Suppressor macrophage (primary cell): Measurements from ENCODE around the gene SLC25A14.

Source experiments
- DNase-seq, 4 experiments: peaks; one replicate each; pipeline ENCODE4 v3.0.0-alpha.2; 2020 to 2022

The SLC25A14 gene

DNA sequence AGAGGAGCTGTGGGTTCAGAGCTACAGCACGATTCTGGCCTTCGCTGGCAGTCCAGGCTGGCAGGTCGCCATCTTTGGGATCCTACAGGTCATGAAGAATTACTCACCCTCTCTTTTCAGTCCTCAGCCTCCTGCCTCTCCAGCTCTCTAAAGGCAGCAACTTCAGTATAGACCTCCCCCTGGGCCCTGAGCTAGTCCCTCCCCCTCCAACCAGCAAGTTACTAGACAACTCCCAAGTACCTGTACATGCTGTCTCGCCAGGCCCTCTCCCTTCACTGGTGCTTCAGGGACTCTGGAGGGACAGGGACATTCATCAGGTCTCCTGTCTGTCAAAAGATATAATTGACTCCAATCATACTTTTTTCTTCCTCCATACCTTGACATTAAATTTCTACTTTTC, 45.8 kb downstream of the SLC25A14 start, which contains the start of gene GPR119:
GPR119 (minus strand) TSS at position 155 of the 400 bp plus-strand sequence. CDS start 227 bp downstream, outside the sequence.
- DNase-seq = no peak

DNA sequence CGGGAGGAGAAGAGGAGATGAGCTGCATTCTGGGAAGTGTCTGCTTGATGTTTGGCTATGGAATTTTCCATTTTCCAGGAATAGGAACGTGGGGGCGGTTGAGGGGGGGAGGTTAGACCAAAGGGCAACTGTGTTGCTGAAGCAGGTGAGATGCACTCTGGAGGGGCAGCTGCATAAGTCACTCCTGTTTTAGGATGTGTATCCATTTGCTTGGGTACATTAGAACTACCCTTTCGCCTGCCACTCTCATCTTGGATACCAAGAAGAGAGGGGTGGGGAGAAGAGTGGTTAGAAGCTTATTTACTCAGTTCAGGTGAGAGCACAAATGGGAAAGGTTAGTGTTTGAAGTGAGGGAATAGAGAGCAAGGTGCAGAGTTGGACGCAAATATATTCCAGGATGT, 46.7 kb downstream of the SLC25A14 start:
- DNase-seq = no peak

DNA sequence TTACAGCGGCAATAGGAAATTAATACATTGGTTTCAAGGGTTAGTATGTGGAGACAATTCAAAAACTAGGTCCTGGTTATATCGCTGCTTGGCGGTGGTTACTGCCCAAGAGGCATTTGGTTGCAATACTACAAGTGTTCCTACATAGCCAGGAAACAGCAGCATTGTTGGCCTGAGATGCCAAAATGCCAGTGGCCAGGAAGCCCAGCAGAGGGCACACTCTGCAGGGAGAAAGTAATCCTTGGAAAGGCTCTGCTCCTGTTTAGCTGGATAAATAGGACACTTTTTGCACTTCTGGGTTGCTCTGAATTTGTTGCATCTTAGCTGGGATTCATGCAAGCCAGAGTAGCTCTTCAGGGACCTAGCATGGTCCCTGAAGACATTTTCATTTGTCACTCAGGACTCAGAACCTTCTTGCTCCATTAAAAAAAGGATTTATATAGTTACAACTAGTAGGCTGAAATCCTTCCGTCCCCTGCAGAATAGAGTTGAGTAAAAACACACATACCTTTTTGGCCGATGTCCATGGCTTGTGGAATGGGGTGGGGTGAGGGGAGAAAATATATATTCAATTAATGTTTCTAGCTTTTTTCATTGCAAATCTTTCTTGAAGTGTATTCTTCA, 53.8 kb downstream of the SLC25A14 start:
- peak; percentile 33 to 47 (median 42) for DNase-seq

DNA sequence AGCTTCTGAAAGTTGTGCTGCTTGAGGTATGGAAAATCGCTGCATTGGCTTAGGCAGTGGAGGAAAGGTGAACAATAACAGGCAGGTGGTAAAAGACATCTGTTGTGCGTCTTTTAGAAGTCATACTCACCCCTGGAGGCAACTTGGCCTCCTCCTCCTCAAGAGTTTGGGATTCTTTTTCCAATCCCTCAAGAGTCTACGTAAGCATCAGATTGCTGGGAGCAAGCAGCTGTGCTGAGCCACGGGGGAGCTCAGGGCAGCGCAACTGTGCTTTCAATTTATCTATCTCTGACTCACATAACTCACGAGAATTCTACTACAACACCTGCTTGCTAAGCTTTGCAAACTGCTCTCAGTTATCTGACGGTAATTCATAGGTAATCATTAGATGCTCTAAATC, 55.6 kb downstream of the SLC25A14 start:
- DNase-seq = no peak

- peak; percentile 87 to 92 (median 90) for DNase-seq
Observed at GRCh38 chrX:130401415-130402207, 61.9 kb downstream of the SLC25A14 start, which contains the start of gene RBMX2. Gene RBMX2 (plus strand): TSS chrX:130401987. CDS start chrX:130402033, 46 bp downstream.

DNA sequence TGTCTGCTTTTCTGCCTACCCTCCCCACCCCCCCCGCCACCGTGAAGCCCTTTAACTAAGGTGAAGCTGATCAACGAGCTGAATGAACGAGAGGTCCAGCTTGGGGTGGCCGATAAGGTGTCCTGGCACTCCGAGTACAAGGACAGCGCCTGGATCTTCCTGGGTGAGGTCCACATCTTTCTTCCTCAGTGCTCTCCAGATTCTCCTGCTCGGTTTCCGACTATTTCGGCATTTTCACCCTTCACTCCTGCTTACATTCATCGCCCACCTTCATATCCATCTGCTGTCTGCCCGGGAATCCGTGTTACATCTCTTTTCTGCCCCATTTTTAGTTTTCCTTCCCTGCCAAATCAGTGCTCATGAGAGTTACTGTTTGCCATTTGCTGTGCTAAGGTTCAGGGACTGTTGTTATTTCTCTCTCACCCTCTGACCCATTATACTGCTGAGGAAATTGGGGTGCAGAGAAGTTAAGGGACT, 62.5 kb downstream of the SLC25A14 start:
- peak in 2 of 4 experiments; percentile 1 to 2 for DNase-seq

GRCh38 chrX:130413415-130413814, 73.7 kb downstream of the SLC25A14 start:
- peak; percentile 43 to 73 (median 62) for DNase-seq

DNA sequence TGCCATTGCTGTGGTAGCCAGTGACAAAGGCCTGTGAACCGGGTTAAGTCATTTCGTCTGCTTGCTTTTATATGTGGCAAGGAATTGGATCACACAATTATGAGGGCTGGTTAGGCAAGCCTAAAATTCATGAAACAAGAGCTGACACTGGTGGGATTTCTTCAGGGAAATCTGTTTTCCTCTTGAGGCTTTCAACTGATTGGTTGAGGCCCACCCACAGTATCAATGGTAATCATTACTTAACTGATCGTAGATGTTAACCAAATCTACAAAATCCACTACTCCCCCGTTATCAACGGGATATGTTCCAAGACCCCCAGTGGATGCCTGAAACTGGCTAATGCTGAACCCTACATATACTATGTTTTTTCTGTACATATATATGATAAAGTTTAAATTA, 75.1 kb downstream of the SLC25A14 start:
- no peak for DNase-seq

GRCh38 chrX:130415201-130415600, 75.5 kb downstream of the SLC25A14 start:
- no peak for DNase-seq

GRCh38 chrX:130416785-130417184, 77.1 kb downstream of the SLC25A14 start:
- no peak for DNase-seq

- DNase-seq = no peak
Observed at GRCh38 chrX:130418066-130418465, 78.3 kb downstream of the SLC25A14 start.

GRCh38 chrX:130418740-130419139, 79.0 kb downstream of the SLC25A14 start:
- no peak for DNase-seq

GRCh38 chrX:130419263-130419662, 79.5 kb downstream of the SLC25A14 start:
- DNase-seq = no peak
